NCI-H345 (cell line): ENCODE data around the gene HOTAIR.

ENCODE experiments used
- DNase-seq: peaks from one replicate; lab custom pipeline; 2025; lab: John Stamatoyannopoulos, UW

The HOTAIR gene

DNA sequence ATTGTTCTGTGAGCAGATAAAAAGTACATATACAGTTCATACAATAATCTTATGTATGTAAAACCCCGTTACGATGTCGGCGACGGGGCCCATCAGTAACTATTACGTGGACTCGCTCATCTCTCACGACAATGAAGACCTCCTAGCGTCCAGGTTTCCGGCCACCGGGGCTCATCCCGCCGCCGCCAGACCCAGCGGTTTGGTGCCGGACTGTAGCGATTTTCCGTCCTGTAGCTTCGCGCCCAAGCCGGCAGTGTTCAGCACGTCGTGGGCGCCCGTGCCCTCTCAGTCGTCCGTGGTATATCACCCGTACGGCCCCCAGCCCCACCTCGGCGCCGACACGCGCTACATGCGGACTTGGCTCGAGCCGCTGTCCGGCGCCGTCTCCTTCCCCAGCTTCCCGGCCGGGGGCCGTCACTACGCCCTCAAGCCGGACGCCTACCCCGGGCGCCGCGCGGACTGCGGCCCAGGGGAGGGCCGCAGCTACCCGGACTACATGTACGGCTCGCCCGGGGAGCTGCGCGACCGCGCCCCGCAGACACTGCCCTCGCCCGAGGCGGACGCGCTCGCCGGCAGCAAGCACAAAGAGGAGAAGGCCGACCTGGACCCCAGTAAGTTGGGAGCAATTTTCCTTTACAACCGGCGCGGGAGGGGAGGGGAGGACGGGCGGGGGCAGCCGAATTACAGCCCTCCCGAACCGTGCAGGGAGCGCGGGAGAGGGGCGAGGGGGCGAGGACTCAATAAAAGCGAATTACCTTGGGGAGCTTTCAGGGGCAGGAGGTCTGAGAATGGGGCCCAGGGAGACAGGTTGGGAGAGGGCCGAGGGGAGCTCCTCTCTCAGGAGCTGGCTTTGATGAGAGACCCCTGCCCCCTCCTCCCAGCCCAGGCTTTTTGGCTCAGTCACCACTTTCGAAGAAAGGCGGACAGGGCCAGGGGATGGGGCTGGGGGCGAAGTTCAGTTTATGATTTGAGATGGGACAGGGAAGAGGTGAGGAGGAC lies 25.7 kb upstream of the HOTAIR start, which contains the start of gene HOXC9:
Gene HOXC9 (plus strand): TSS at position 46 of the 999 bp plus-strand sequence. CDS start 28 bp downstream, at position 74.
- no peak for DNase-seq

DNA sequence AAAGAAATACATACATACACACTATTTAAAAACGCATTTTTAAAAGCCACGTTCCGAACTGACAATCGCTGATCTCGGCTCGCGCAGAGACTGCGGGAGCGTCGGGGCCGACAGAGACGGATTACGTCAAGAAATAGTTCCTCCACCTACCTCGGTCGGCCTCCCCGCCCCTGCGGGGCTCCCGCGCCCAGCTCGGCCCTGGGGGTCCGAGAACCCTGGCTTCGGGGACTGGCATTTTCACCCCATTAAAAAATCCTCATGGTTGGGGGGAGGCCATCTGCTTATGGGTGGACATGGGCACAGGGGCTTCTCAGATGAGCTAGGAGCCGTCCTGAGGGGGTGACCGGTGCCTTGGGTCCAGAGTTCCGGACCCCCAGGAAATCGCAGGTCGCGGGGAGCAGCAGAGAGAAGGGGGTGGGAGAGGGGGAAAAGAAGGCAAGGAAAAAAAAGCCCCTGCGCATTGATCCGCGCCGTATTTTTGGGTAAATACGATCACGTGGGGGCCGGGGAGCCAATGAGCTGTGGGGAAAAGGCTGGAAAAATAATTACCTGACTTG lies 24.9 kb upstream of the HOTAIR start:
- DNase-seq, result peak; percentile 66

DNA sequence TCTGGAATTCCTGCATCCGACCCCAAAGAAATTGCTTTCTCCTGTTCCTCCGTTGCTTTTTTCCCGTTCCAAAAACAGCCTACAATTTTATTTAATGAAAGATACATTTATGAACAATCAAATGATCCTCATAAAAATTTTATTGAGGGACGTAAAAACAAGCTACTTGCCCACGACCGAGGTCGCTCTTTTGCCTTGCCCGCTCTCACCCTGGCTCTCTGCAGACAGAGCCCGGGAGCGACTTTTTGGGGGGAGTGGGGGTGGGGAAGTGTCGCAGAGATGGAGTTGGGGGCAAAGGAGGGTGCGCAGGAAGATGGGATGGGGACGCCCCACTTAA lies 24.1 kb upstream of the HOTAIR start:
- no peak for DNase-seq

DNA sequence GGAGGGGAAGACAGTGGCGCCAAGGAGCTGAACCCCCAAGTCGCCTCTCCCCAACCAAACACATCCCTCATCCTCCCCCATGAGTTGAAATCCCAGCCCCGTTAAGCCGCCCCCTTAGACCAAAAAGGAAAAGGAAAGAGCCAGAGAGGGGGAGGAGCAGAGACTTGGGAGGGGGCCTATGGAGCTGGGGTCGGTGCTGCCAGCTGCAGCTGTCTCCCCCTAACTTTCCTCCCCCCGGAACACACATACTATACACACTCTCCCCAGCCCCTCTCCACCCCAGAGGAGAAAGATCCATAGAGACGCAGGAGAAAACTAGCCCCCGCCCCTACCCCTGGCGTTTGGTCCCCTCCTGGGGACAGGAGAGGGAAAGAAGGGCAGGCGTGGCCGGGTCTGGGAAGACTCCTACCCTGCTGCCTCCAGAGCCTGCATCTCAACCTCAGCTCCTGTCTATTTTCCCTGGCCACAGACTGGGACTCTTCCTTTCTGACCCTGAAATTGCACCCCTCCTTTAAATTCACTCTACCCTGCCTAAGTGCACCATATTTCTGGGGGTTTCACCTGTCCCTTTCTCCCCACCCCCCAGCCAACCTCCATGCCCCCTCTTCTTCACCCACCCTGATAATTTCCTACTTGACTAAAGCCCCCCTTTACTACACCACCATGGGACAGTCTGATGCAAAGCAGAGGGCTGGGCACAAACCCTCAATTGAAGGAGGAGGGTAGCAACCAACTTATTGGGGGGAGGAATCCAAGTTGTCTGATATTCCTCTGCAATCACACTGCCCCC lies 23.6 kb upstream of the HOTAIR start:
- no peak for DNase-seq

DNA sequence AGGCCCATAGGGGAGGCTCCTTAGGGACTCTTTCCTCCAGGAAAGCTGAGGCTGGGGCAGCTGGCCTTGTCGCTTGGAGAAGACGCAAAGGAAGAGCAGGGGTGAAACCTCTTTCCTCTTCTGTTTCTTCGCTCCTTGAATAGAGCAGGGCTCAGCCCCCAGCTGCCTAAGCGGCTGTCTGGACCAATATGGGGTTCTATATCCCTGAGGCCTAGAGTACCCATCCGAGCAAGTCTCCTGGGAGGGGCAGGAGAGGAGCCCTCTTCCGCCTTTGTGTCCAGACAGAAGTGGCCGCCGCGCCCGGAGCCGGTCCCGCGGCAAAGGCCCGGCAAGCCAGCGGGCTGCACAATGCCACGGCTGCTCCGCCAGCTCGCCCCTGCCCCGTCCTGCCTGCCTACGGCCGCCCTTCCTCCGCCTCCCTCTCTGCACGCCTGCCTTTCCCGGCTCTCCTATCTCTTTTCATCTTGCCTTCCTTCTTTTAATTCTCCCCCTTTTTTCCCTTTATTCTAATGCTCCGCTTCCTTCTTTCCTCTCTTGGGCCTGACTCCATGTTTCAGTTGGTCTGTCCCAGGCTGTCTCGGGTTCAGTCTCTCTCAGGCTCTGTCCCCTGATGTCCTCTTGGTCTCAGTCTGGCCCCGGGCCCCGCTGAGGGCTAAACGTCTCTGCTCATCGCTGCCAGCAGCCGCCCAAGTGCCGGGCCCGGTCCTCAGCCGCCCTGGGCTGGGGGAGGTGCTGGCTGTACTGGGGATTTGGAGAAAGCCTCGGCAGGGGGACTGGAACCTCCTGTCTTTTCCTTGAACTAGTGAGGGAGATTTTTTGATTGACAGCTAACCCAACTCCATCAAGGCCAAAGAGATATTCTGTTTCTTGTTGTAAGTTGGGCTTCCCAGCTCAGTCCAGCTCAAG lies 22.7 kb upstream of the HOTAIR start:
- DNase-seq, result no peak

DNA sequence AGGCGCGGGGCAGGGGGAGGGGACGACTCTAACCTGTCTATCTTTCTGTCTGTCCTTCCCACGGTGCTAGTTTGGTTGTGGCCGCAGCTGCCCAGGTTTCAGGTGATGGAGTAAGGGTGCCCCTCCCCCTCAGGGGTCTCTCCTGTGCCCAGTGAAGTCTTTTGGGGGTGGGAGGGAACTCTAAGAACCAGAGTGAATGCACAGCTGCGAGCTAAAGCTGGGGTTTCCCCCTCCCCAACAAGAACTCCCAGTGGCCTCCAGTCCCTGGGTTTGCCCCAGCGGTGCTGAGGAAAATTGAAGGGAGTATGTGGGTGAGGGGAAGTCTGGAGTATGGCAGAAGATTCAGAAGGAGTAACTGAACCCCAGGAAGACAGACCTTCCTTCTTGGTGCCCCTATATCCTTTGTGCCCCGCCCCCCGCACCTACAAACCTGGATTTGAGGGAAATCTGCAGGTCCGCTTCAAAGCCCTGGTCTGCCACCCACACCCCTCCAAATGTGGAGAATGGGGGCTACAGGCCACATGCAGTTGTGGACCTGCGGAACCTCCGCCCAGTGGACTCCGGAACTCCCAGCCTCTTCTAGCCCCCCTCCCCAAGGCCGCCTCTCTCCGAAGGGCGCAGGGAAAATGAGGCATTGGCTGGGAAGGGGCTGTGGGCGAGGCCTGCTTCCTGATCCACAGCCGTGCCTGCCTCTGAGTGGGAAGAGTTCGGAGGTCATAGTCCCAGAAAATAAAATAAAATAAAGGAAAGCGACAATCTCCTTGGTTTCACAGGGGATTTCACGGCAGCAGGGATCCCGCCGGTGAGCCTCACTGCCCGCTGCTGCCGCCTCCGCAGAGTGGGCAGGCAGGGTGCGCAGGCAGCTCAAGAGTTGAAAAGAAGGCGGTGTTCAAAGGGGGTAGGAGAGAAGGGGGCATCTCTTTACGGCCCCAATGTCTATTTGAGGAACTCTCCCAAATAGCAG lies 21.8 kb upstream of the HOTAIR start:
- DNase-seq, result no peak

DNA sequence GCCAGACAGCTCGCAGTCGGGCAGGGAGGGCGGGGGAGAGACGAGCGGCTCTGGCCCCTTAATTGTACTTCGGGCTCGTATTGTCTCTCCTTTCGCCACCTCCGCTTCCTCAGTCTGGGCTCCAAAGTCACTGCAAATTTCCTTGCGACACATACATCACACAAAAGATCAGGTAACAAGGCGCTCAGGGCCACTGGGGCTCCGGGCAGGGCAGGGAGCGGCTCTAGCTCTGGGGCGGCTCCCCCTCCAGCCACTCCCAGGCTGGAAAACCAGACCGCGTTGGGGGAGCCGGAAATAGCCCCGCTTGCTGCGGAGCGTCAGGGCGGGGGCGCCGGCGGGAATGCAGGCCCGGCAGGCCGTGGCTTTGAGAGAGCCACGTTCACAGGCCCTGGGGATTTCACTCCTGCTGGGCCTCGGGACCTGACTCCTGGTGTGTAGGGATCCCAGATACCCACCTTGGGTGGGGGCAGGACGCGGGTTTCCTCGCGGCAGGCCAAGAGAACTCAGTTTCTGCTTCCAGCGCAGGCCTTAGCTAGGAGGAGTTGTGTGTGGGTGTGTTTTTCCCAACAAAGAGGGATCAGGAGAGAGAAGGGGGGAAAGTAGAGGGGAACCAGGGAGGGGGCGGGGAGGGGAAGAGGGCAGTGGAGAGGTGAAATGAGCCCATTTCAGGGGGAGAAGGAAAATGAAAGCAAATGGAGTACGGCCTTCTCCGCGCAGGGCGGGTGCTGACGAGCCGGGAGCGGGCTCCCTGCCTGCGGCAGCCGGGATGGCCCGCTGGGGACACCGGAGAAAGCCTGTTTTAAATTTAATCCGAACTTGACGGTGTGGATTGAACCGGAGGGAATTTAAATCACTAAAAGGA lies 20.9 kb upstream of the HOTAIR start:
- DNase-seq, result no peak

DNA sequence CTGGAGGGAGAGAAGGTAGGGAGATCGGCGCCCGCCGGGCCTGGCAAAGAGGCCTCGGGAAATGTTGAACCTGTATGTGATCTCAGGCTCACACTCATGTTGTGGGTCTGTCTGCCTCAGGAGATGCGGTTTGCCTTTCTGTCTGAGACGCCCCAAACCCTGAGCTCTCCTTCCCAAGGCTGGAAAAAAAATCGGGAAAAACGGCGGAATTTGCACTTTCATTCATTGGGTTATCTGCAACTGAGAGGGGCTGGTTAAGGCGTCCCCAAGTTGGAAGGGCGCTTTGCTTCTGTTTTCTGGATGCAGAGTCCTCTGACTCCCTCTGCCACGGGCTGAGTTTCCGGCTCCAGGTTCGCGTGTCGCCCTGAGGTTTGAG lies 20.2 kb upstream of the HOTAIR start:
- DNase-seq, result no peak

DNA sequence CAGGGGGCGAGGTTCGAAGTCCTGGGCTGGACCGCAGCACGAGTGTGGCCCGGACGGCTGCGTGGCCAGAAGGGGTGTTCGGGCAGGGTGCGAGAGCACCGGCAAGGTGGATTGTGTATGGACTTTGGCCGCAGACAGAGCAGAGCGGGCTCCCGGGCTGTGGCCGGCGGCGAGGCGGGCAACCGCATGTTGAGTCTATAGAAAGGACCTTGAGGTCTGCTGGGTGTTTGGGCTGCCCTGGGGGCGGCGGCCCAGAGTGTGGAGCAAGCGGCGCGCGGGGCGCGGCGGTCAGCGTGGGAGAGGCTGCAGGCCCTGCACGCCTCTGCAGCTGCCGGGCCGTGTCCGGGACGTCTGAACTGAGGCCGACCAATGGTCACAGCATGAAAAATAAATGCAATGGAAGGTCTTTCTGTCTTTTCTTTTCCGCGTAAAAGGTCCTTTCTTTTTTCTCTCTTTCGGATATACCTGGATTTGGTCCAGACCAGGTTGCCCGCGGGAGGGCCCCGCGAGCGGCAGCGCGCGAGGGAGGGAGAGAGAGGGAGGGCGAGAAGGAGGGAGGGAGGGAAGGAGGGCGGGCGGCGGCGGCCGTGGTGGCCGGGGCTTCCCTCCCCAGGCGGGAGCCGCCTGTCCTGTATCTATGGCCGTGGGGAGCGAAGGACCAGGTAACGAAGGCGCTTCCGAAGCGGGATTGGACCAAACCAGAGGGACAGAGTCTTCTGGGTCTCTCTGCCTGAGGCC lies 19.7 kb upstream of the HOTAIR start:
- DNase-seq, result no peak

DNA sequence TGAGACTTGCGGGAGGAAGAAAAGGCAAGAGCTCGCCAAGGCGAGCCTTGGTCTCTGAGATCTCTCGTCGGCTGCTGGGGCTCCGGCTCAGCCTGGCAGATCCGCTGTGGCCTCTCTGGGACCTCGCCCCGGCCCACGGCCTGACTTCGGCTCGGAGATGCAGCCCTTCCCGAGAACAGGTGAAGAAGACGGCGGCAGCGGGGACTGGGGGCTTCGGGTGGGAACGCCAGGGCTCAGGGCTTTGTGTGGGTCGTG lies 19.2 kb upstream of the HOTAIR start:
- no peak for DNase-seq

DNA sequence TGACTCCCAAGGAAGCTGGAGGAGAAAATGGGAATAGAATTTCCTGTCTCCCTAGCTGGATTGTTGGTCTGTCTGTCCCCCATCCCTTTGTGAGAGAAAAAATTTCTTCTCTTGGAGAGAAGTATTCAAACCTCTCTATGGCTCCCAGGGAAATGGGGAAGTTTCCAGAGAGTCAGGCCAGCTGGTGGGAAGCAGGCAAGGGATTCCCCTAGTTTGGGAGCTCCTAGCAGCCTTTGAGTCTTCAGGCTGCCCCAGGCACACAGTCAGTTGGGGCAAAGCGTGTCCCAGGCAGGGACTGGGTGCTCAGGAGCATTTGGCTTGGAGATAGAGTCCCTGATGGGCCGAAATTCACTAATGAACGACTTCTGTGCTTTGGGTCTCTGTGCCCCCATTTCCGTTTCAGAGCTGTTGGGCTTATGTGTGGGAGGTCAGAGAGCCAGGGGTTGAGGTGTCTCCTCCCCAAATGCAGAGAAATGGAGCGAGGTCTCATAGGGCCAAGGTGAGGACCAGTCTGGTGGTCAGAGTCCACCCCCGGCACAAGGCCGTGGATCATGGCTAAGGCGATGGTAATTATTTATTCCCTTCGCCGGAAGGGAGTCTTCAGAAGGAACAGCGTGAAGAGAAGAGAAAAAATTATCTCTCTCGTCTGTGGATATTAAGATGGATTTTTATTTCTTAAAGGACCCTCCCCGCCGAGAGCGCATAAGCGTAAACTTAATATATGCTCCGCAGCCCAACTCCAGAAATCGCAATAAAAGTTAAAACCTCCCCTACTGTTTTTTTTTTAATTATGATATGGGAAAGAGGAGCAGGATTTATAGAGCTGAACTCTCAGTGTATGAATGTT lies 18.6 kb upstream of the HOTAIR start:
- DNase-seq, result no peak

DNA sequence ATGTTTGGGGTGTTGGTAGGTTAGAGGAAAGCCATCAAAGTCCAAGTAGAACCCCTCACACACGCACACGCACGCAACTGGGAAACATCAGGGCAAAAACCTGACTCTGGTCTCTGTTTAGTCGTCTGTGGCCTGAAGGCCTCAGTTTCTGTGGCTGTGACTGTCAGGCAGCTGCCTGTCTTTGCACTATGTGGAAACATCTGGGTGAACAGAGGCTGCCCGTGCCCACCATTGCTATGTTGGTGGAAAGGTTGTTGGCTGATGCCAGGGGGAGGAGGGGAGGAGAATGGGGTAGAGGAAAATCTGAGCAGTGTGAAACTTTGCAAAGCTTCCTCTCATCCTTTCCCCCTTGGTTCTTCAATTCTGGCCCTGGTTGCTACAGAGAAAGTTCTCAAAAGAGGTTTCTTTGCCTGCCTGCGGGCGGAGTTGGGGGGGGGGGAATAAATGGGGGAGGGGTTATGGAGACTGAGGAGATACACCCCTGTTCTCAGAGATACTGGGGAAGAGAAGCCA lies 17.7 kb upstream of the HOTAIR start:
- DNase-seq, result no peak

DNA sequence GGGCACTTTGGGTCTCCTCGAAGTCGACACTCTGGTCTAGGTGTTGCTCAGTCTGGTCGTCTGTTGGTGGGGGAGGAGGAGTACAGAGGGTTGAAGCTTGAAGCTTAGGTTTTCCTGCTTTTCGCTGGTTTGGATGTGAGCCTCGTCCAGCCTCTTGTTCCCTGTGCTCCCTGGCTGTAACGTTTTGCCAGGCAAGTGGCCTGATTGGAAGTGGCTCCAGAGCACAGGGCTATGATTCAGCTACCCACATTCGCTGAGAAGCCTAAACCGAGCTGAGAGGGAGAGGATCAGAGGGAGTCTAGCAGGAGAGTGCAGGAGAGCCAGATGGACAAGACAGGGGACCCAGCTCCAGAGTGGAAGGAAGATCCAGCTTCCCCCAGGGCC lies 16.3 kb upstream of the HOTAIR start:
- DNase-seq, result no peak

DNA sequence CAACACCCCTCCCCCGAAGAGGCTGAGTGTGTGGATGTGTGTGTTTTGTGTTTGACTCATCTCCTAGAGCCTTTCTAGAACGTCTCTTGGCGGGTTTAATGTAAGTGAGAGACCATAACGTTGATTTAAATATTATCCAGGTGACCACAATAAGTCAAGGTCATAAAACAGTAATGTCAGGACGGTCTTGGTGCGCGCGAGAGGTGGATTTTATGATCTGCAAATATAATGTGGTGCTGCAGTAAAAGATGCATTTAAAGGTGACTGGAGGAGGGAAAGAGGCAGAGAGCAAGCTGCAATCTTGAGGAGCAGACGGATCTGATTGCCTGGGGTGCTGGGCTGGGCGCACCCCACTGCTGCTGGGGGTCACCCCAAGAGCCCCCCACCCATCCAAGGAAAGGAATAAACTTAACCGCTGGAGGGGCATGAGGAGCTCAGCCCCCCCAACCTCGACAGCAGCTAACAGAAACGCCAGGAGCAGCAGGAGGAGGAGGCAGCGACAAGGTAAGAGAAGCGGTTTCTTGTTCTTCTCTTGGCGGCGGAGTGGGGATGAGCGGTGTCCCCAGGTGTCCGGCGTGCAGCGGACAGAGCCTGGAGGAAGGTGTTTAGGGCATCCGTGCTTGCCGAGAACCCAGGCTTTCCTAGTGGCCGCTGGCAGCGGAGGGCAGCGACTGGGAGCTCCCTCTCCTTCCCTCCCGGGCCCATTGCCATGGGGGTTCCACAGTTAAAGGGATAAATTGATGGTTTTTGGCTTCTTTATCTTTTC lies 15.7 kb upstream of the HOTAIR start:
- no peak for DNase-seq

DNA sequence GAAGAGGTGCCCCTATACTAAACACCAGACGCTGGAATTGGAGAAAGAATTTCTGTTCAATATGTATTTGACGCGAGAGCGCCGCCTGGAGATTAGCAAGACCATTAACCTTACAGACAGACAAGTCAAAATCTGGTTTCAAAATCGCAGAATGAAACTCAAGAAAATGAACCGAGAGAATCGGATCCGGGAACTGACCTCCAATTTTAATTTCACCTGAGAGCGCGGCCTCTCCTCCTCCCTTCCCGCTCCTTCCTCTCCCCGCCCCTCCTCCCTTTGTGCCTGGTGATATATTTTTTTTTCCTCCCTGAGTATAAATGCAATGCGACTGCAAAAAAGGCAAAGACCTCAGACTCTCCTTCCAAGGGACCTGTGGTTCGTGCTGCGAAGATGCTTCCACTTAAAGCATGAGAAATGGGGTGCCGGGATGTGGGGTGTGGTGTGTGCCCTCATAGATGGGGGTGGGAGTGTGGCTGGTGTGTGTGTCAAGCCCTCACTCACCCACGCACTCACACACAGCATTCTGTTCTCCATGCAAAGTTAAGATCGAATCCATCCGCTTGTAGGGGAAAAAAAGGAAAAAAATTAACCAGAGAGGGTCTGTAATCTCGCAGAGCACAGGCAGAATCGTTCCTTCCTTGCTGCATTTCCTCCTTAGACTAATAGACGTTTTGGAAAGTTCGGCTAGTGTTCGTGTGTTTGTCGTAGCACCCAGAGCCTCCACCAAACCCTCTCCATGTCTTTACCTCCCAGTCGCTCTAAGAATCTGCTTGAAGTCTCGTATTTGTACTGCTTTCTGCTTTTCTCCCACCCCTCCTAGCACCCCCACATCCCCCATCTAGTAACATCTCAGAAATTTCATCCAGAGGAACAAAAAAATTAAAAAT lies 14.7 kb upstream of the HOTAIR start:
- peak; percentile 42 for DNase-seq

DNA sequence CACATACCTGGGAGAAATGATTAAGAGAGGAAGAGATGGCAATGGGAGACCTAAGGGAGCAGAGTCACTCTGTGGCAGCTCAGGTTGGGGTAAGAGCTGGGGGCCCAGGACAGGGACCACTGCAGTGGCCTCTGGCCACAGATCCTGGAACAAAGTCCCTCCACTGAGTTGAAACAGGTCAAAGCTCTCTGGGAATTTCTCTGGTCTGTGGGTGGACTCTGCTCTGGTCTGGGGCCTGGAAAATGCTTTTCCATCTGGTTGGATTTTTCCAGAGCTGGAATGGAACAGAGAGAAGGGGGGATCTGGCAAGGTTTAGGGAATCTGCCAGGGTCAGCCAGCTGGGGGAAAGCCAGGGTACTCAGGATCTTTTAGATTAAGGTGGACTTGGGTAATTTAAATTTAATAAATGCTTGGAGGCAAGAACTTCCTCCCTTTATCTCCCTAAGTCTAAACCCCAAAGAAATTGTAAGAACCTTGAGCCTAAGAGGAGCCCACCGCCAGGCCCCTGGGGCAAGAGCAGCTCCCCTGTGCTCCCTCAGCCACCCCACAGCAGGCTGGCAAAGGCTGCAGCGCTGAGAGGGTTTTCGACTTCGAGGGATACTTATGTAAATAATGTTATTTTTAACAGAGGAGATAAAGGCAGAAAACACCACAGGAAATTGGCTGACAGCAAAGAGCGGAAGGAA lies 13.9 kb upstream of the HOTAIR start:
- DNase-seq, result no peak
